KMS-11 (cell line): ENCODE measurements around the gene NUTF2.

Source experiments
- H2AFZ ChIP-seq: fragments of 200-600 bp; sonication (generic); 2 replicates; pipeline ENCODE4 v1.6.1; 2016; ENCODE audit warnings: antibody characterized with exemption, mixed run types, low read depth
- H3K27ac ChIP-seq: fragments of 200-600 bp; sonication (generic); 2 replicates; pipeline ENCODE4 v1.6.1; 2016; ENCODE audit warnings: mild to moderate bottlenecking, mixed run types
- H3K27me3 ChIP-seq: fragments of 200-600 bp; sonication (generic); 2 replicates; pipeline ENCODE4 v1.6.1; 2017; ENCODE audit warnings: mild to moderate bottlenecking, low read depth, mixed run types, moderate library complexity; ENCODE audit not compliant: insufficient read depth
- H3K36me3 ChIP-seq: fragments of 200-600 bp; sonication (generic); 2 replicates; pipeline ENCODE4 v1.6.1; 2017; ENCODE audit warnings: mild to moderate bottlenecking, mixed run types; ENCODE audit not compliant: insufficient read depth
- H3K4me1 ChIP-seq: fragments of 200-600 bp; sonication (generic); 2 replicates; pipeline ENCODE4 v1.6.1; 2016; ENCODE audit warnings: mild to moderate bottlenecking, low read depth, mixed run types; ENCODE audit not compliant: poor library complexity, severe bottlenecking
- H3K4me2 ChIP-seq: fragments of 200-600 bp; sonication (generic); 2 replicates; pipeline ENCODE4 v1.7.0; 2016; ENCODE audit warnings: mild to moderate bottlenecking, mixed run types
- H3K4me3 ChIP-seq: fragments of 200-600 bp; sonication (generic); IDR thresholded peaks from 2 replicates; pipeline ENCODE4 v1.6.1; 2017; ENCODE audit warnings: low read depth, low read length, mixed read lengths; ENCODE audit not compliant: insufficient read depth
- H3K79me2 ChIP-seq: fragments of 200-600 bp; sonication (generic); 2 replicates; pipeline ENCODE4 v1.6.1; 2016; ENCODE audit warnings: low read depth, mixed run types; ENCODE audit not compliant: insufficient read depth
- H3K9ac ChIP-seq: fragments of 200-600 bp; sonication (generic); 2 replicates; pipeline ENCODE4 v1.6.1; 2016; ENCODE audit warnings: mild to moderate bottlenecking, mixed run types
- H4K20me1 ChIP-seq: fragments of 200-600 bp; sonication (generic); 2 replicates; pipeline ENCODE4 v1.6.1; 2016; ENCODE audit warnings: mild to moderate bottlenecking, mixed run types; ENCODE audit not compliant: insufficient read depth
- CTCF ChIP-seq: fragments of 200-600 bp; sonication (generic); conservative IDR thresholded peaks from 2 replicates; pipeline ENCODE4 v1.6.1; 2017; ENCODE audit warnings: low read depth, mild to moderate bottlenecking, antibody characterized with exemption, low read length, moderate library complexity, mixed read lengths

Gene NUTF2

GRCh38 chr16:67844497-67844896 is 2.2 kb upstream of the NUTF2 start:
- Histone ChIP-seq H3K4me3 (no peak overlapping the region), H3K4me2 (peak overlapping the region; percentile 88), H3K27me3 (no peaks in the 10 kb centered on the region), H3K79me2 (peaks cover 56% of the 10 kb centered on the region), H3K9ac (no peak overlapping the region), H3K27ac (no peak overlapping the region; the same call in 1 of the 2 replicates), H3K4me1 (peaks cover 37% of the 10 kb centered on the region), H2AFZ (no peak overlapping the region), H4K20me1 (no peaks in the 10 kb centered on the region), H3K36me3 (no peaks in the 10 kb centered on the region)
- no peak for TF ChIP-seq CTCF

DNA sequence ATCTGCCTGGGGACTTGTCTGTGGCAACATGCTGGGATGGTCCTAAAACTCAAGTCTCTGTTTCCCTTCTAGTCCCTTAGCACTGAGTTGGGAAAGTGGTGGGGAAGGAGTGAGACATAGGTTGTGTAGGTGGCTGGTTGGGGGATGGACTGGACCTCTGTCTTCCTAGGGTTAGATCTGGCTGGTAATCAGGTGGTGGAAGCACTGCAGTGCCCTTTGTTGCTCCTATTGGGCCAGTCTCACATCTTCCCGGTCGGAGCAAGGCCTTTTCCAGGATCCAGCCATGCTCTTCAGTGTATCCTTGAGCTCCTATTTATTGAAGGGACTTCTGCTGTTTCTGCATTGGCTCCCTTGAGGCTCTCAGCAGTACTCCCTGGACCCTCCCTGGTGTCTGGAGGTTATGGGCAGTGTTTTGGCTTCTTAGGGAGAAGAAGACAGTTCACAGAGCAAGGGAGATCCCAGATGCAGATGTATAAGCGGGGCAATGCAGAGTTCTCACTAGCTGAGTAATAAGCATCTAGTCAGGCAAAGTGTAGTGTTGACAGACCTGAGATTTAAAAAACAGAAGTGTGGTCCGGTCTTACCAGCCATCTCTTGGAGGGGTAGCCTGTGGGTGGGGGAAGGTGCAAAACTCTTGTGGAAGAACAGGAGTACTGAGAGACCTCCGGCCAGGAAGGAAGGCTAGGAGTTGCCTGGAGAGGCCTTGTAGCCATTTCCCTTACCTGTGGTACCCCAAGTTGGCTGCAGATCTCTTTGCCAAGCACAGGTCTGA is 1.3 kb upstream of the NUTF2 start:
- TF ChIP-seq CTCF: no peak
- Histone ChIP-seq H3K27ac (peak overlapping the region; percentile 58), H3K36me3 (no peaks in the 10 kb centered on the region), H3K79me2 (peaks cover 65% of the 10 kb centered on the region), H2AFZ (peak overlapping the region; percentile 51; the same call in 1 of the 2 replicates), H3K4me1 (peaks cover 37% of the 10 kb centered on the region), H4K20me1 (no peaks in the 10 kb centered on the region), H3K4me3 (no peak overlapping the region), H3K9ac (peak overlapping the region; percentile 77; the same call in 1 of the 2 replicates), H3K4me2 (peak overlapping the region; percentile 88), H3K27me3 (no peaks in the 10 kb centered on the region)

DNA sequence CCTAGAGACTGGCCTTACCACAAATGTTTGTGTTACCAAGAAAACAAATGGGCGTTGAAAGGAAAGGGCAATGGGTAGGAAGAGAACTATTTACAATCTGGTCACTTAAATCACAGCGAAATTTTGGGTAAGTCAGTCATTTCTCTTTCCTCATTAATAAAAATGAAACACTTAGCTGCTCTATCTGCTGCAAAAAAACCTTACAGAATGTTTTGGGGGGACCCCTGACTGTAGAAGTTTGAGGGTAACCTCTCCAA is 742 bp upstream of the NUTF2 start:
- H3K27me3 ChIP-seq: no peaks in the 10 kb centered on the region
- H3K4me3 ChIP-seq: no peak overlapping the region
- no peaks in the 10 kb centered on the region for H4K20me1 ChIP-seq
- H3K9ac ChIP-seq: peak overlapping the region; percentile 77; the same call in 1 of the 2 replicates
- peaks cover 37% of the 10 kb centered on the region for H3K4me1 ChIP-seq
- H3K79me2 ChIP-seq: peaks cover 70% of the 10 kb centered on the region
- peak overlapping the region; percentile 51 for H2AFZ ChIP-seq
- H3K4me2 ChIP-seq: peak overlapping the region; percentile 88
- no peak for TF ChIP-seq CTCF
- H3K27ac ChIP-seq: peak overlapping the region; percentile 58
- H3K36me3 ChIP-seq: no peaks in the 10 kb centered on the region

DNA sequence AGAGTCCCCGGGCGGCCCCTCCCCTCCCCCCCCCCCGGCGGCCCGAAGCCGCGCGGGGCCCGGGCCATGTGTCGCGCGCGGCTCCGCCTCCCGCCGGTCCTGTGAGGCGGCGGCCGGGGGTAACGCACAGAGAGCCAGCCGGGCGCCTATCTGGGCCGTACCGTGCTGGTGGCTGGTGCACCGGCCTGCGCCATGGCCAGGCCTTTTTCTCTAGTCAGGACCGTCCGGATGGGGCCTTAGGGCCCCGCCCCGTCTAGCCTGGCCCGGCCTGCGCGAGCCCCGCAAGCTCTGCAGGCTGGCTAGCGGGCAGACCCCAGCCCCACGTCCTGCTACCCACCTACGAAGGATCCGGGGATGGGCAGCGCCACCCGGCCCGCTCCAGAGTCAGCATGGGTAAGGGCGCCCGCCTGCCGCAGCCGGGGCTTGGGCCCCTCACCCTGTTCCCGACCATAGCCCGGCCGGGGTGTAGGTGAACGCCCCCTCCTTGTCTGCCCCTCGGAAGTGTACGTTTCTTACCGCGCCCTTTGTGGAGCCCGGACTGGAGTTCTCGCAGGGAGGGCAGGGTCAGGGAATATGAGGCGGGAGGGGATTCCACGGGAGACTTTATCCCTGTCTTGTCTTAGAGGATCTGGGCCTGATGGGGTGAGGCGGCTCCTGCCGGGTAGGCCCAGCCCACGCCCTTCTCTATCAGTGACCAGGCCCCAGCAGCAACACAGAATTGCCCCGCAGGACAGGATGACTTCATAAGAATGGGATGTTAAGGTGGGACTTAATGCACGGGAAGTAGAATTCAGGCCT is 530 bp downstream of the NUTF2 start, which contains the start of gene CENPT:
Gene CENPT (minus strand): TSS at position 630 of the 798 bp plus-strand sequence. CDS start 13,834 bp downstream, outside the sequence.
- Histone ChIP-seq H3K4me3 (no peak within 1 kb of the TSS), H3K9ac (peak within 1 kb of the TSS; percentile 77), H4K20me1 (no peaks in the 10 kb centered on the region), H3K27ac (peak within 1 kb of the TSS; percentile 58), H3K4me1 (peaks cover 33% of the 10 kb centered on the region), H2AFZ (peak within 1 kb of the TSS; percentile 55), H3K36me3 (no peaks in the 10 kb centered on the region), H3K4me2 (peak within 1 kb of the TSS; percentile 88), H3K27me3 (no peaks in the 10 kb centered on the region), H3K79me2 (peaks cover 82% of the 10 kb centered on the region)
- no peak for TF ChIP-seq CTCF
